GM12874 (cell line): ENCODE data around the gene RFXAP.

ENCODE experiments used
- TF ChIP-seq, protein P1 (sequence below): IDR thresholded peaks from 2 replicates; pipeline ENCODE4 v1.5.1; 2011; ENCODE audit warnings: low read depth, mild to moderate bottlenecking, control low read depth, low read length, moderate library complexity; ENCODE audit not compliant: insufficient read depth

The RFXAP gene

DNA sequence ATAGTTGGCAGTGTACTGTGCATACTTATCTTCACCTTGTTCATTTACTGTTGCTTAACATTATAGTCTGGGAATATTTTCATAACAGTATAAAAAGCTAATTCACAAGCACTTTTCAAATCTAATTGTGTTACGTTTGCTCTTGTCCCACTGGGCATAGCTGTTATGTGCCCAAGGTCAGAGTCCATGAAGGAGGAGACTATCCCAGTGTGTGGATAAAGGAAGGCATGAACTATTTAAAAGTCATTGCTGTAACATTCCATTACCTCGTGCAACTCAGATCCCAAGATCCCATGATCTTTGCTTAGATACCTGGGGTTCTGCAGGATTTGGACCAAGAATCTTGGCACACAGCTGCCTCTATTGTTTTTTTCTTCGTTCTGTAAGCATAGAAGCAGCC lies 35.1 kb upstream of the RFXAP start:
- TF ChIP-seq, protein P1, sequence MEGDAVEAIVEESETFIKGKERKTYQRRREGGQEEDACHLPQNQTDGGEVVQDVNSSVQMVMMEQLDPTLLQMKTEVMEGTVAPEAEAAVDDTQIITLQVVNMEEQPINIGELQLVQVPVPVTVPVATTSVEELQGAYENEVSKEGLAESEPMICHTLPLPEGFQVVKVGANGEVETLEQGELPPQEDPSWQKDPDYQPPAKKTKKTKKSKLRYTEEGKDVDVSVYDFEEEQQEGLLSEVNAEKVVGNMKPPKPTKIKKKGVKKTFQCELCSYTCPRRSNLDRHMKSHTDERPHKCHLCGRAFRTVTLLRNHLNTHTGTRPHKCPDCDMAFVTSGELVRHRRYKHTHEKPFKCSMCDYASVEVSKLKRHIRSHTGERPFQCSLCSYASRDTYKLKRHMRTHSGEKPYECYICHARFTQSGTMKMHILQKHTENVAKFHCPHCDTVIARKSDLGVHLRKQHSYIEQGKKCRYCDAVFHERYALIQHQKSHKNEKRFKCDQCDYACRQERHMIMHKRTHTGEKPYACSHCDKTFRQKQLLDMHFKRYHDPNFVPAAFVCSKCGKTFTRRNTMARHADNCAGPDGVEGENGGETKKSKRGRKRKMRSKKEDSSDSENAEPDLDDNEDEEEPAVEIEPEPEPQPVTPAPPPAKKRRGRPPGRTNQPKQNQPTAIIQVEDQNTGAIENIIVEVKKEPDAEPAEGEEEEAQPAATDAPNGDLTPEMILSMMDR = no peak

DNA sequence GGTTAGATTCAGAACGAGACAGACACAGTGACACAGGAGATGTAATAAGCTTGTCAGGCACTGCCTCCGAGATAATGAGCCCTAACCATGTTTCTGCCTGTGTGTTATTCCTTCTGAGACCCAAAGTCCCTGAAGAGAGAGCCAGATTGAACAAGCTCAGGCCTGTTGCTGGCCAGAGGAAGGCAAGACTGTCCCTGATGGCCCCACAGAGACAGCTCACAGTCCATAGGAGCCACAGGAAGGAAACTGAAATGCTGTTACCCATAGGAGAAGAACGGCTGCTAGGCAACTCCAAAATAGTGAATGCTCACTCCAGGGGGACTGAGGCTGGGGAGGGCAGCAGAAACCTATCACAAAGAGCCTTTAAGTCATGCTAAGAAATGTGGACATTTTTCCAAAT lies 31.8 kb upstream of the RFXAP start:
- TF ChIP-seq, protein P1 = no peak

DNA sequence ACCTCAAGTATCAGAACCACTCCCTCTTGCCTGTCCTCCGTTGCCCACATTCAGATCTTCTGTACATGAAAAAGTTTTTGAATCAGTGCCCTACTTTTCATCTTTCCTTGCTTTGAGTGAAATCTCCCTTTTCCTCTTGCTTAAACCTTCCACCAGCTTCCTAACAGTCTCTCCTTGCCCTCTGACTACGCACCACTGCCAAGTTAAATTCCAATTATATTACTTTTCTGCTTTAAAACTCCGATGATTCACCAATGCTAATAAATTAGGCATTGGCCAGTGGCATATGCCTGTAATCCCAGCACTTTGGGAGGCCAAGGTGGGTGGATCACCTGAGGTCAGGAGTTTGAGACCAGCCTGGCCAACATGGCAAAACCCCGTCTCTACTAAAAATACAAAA lies 30.7 kb upstream of the RFXAP start:
- TF ChIP-seq, protein P1 = no peak

DNA sequence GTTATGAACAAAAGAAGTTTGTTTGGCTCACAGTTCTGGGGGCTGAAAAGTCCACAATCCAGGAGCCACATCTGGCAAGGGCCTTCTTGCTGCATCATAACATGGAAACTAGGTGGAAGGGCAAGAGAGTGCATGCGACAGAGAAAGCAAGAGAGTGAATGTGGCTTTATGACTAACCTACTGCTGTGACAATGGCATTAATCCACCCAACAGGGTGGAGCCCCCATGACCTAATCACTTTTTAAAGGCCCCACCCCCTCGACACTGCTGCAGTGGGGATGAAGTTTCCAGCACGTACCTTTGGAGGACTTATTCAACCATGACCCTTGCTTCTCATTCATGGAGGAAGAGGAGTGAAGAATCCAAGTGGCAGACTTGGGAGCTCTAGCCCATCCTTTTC lies 30.0 kb upstream of the RFXAP start:
- TF ChIP-seq, protein P1 = no peak

DNA sequence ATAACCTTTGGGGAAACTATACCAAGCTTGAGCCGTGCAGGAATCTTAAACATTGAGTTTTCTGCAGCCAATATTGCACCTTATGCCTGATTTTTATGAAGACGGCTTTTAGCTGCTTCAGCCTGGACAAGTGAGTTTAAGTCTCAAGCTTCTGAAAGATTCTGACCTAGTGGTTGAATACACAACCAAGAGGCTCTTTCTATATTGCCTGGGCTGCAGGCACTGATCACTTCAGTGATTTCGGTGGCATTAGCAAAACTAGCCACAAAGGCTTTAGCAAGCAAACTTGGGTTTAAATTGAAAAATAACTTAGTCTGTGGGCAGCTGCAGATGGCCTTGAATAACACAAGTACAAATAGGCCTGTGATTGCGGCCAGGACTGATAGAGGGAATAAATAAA lies 29.3 kb upstream of the RFXAP start:
- TF ChIP-seq, protein P1 = no peak

DNA sequence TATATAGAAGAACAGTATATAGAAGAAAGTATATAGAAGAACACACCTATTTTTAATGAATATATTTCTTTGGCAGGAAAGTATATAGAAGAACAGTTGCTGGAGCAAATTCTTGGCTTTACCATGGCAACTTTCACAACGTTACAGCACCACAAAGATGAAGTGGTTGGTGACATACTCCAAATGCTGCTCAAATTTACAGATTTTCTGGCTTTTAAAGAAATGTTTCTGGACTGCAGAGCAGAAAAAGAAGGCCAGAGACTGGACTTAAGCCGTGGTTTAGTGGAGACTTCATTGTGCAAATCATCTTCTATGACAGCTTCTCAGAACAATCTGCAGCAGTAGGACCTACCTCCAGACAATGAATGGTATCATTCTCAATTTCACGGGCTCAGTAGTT lies 24.3 kb upstream of the RFXAP start:
- TF ChIP-seq, protein P1 = no peak

DNA sequence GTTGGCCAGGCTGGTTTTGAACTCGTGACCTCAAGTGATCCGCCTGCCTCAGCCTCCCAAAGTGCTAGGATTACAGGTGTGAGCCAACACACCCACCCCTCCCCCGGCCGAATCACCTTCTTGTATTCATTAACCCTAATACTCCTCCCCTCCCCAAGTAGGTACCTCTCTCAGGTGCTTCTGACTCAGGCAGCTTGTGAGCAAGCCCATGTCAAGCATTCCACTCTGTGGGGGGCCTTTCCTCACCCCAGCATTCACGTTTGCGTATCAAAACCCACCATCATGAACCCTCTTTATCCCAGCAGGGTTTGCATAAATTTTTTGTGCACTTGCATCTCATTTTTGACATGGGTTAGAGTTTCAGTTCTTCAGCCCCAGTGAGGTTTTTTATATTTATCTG lies 23.6 kb upstream of the RFXAP start:
- TF ChIP-seq, protein P1 = no peak

DNA sequence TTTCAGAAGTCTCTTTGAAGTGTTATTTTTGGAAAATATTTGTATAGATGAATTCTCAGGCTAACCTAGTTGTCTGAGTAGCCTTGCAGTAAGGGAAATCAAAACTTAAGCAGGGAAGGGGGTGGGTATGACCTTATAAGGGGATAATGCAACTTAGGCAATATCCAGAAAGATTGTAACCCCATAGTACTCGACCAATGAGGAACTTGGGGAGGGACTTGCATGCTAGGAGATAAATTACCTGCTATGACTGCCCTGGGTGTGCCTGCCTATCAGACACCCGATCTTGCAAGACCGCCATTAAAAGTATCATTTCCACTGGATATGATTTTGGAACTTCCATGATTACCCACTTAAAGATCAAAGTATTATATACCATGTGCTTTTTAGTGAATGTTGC lies 23.0 kb upstream of the RFXAP start:
- TF ChIP-seq, protein P1 = no peak
